RKO (cell line): Measurements from ENCODE around the gene RHOC.

Source experiments
- DNase-seq: peaks from one replicate; pipeline ENCODE4 v3.0.0-alpha.2; 2016; ENCODE audit warnings: low spot score

RHOC gene

DNA sequence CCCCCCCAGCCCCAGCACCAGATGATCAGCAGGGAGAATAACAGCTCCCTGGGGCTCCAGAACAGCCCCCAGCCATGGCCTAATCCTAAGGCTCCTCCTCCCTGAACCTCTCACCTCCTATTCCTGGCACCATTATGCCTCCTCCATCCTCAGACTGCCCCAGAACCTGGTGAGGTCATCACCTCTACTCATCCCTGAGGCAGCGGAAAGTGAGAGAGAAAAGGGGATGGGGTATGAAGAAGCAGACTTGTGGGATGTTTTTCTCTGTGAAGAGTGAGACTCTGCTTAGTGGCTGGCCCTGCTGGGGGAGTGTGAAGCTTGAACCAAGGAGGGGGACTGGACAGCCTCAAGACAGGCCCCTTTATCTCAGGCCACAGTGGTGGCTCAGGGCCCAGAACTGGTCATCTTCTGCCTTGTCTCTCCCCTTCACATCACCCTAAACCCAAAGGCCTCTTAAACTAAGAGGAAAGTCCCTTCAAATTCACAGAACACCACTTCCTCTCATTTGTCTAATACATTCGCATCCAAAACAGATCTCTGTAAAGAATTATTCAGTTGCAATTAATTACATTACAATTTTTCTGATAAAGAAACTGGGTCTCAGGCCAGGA, 10.4 kb upstream of the RHOC start:
- no peak for DNase-seq

GRCh38 chr1:112716133-112716720, 9.3 kb upstream of the RHOC start:
- peak; percentile 92 for DNase-seq

DNA sequence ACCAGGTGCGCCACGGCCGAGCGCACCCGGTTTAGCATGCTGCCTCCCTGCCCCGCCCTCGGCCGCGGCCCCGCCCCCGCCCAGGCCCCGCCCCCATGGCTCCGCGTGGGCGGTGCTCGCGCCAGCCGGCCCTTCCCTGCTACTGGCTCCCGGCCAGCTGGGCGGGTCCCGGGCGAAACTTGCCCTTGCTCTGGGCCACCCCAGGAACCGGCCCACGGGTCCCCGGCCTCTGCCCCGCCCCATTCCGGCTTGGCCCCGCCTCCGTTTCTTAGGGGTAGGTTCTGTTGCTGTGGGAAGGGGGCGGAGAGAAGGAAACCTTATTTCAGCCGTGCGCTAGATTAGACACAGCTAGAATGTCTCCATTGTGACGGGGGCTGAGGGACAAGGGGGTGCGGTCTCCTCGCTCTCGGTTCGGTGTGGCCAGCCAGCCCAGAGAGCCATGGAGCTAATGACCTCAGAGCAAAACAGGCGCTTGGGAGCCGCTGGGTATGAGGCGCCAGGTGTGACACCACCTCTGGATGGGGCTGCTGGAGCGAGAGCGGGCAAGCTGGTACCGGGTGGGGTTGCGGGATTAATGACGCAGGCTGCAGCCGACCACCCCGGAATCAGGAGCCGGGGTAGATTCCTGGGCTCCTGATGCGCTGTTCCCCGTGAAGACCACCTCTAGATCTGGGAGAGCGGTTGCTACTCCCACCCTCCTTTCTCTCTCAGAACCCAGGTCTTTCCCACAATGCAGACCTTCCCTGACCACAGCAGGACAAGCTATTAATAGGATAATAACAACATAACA, 8.5 kb upstream of the RHOC start, which contains the start of gene PPM1J:
TSS of gene PPM1J (minus strand) at position 69 of the 790 bp plus-strand sequence. CDS start at position 38, 31 bp downstream.
- DNase-seq, result peak; percentile 95

- peak; percentile 56 for DNase-seq
Observed at GRCh38 chr1:112714313-112715263, 7.7 kb upstream of the RHOC start.

- DNase-seq, result no peak
Observed at GRCh38 chr1:112713466-112714312, 6.8 kb upstream of the RHOC start.

DNA sequence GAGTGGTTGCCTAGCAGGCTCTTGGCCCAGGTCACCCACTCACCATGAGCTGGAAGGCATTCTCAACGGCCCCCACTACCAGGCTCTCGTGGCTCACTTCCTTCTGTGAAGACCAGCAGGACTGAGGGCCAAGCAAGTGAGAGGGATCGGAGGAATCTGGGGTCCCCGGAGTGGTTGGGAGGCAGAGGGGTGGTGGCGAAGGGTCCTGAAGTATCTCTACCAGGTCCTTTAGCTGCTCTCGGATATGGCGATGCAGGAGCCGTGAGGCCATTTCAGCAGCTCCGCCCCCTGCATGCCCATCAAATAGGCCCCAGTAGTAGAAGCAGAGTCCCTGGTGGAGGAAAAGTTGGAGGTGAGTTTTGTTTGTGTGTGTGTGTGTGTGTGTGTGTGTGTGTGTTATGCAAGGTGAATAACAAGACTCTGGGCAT, 5.8 kb upstream of the RHOC start:
- DNase-seq, result no peak

DNA sequence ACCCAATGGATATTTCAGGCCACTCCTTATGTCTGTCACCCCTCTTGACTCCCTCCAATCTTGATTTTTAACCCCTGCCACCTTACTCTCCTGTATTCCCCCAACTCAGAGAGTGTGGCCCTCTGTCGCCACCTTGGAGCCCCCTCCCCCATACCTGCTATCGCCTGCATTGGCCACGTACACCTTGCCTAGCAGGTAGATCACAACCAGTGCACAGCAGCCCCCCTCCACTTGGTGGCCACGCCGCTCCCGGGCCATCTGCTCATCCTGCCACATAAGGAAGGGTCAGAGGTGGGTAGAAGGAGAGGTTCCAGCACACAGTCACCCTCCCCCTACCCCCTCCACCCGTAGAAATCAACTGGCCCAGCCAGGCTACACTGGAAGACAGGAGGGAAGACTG, 5.3 kb upstream of the RHOC start:
- no peak for DNase-seq

- DNase-seq, result no peak
Observed at GRCh38 chr1:112711670-112712069, 4.7 kb upstream of the RHOC start.

- no peak for DNase-seq
Observed at GRCh38 chr1:112711041-112711440, 4.1 kb upstream of the RHOC start.

DNA sequence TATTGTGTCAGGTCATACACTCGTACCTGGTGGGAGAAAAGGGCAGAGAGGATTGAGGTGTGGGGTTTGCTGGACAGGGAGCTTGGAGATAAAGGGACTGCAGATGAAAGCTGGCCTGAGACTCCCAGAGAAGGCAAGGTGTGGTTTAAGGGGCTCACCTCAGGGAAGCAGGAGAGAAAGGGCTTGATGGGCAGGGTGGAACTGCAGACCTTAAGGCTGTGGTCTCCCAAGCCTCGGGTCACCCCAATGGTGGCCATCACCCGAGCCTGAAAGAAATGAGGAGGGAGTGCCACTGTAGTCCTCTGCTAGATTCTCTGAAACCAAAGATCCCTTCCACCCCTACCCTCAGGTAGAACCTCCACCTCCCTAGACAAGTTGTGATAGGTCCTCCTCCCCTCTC, 3.7 kb upstream of the RHOC start:
- no peak for DNase-seq

GRCh38 chr1:112710159-112710558, 3.2 kb upstream of the RHOC start:
- no peak for DNase-seq

DNA sequence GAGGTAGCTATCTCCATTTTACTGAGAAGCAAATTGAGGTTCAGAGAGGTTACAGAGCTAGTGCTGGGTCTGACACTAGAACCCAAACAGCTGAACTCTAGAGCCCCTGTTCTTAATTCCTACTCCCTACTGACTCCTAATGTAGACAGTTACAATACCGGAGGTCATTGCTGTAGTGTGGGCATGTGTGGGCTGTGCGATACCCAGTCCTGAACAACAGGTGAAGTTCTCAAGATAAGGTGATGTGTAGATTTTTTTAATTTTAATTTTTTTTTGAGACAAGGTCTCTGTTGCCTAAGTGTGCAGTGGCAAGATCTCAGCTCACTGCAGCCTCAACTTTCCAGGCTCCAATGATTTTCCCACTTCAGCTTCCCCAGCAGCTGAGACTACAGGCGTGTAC, 1.6 kb upstream of the RHOC start:
- DNase-seq, result no peak

- no peak for DNase-seq
Observed at GRCh38 chr1:112708002-112708448, 1.1 kb upstream of the RHOC start.

DNA sequence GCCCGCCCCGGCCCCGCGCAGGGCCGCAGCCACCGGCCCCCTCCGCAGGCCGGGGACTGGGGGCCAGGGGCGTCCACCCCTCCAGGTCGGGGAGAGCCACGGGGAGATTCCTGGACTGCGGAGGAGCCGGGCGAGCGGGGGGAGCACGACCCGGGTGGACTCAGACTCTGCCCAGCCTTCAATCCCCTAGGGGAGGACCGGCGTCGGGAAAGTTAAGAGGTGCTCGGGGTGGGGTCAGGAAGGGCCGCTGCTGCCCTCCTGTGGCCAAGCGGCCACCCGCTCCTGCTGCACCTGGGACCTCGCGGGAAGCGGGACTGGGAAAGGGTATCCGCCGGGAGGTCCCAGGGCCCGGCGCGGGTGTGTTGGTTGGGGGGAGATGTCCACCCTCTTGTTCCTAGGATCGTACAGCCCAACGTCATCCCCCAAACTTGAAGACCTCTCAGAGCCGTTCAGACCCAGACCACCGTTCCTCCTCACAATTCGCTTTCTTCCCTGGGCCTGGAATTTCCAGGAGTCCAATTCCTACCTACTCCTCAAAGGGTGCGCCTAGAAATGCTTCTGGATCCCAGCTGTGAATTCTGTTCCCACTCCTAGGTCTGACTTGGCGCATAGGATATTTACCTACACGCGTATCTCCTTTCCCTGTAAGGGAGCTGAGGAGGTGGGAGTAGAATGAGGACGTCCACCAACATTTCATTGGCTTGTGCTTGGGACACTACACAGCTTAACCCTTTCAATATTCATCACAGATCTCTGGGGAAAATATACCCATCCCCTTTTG, 484 bp upstream of the RHOC start:
- peak; percentile 91 for DNase-seq

GRCh38 chr1:112704934-112705627, 1.8 kb downstream of the RHOC start:
- peak; percentile 95 for DNase-seq

DNA sequence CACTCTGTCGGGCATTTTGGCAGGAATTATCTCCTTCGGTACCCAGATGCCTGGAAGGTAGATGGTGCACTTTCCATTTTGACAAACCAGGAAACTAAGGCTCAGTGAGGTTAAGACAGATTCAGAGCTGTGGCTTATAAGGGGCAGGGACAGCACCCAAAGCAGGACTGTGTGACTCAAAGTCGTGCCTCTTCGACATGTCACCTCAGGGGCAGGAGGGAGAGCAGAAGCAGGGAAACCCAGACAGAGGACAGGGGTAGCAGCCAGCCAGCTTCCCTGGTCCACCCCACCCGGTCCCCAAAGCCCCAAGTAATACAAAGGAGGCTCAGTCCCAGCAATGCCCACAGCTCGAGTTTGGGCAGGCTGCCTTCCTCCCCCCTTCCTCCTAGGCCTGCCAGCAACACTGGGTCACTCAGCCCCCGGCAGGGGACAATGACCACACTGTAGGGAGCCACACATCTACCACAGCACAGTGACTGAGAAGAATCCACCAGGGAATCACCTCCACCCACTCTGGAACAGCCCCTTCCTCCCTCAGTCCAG, 2.5 kb downstream of the RHOC start:
- no peak for DNase-seq

DNA sequence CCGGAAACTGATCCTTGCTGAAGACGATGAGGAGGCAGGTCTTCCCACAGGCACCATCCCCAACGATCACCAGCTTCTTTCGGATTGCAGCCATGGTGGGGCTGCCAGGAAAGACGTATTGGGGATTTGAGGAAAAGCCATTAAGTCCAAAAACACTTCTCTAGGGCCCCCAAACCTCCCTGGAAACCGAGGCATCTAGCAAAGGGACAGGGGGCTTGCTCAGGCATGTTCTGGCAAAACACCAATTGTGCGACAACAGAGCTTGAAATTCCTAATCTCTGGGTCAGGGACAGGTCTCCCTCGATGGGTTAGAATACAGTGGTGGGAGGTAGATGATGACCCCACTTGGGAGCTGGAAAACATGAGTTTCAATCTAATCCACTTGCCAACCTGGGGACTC, 3.2 kb downstream of the RHOC start:
- no peak for DNase-seq

- DNase-seq, result no peak
Observed at GRCh38 chr1:112702420-112703261, 4.3 kb downstream of the RHOC start.

- no peak for DNase-seq
Observed at GRCh38 chr1:112702067-112702395, 4.9 kb downstream of the RHOC start.
